HK-2 (cell line): Measurements from ENCODE around the gene PLA2G10.
"Not testable (repeated sequence)": the region's sequence is repeated elsewhere in the genome, so short reads cannot be mapped to it uniquely, and the experiment has no call there.

Experiments used
- DNase-seq: peaks from one replicate; pipeline ENCODE4 v3.0.0-alpha.2; 2018; ENCODE audit not compliant: unreplicated experiment

The PLA2G10 gene

DNA sequence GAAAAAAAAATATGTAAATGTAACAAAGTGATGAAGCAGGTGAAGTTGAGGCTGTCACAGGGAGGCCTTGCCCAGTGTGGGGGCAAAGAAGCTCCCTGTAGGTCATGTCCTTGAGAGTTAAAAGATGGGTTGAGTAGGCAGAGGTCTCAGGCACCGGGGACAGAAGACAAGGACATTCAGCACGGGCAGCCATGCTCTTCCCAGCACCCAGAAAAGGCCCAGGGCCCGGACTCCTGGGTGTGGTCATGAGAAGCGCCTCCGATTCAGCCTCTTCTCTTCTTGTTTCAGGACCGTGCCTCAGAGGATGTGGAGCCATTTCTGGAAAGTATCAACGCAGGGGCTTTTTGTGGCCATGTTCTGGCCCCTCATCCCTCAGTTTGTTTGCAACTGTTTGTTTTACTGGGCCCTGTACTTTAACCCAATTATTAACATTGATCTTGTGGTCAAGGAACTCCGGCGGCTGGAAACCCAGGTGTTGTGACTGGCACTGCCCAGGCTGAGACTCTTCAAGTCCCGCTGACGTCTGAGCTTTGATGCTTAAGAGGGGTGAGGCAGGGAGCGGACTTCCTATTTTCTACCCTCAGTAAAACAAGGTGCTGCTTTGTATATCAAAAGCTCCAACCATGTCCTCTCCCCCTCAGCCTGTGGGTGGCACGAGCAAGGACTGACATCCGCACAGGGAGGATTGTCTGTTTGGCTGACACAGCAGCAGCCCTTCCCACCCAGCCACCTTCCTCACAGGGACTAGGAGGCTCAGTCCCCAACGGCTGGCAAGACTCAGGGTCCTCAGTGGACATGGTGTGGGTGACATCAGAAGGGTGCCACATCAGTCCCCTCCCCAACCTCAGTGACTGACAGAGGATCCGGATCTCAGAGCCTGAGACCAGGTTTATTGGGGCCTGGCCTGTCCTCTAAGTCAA is 26.5 kb downstream of the PLA2G10 start:
- no peak for DNase-seq

DNA sequence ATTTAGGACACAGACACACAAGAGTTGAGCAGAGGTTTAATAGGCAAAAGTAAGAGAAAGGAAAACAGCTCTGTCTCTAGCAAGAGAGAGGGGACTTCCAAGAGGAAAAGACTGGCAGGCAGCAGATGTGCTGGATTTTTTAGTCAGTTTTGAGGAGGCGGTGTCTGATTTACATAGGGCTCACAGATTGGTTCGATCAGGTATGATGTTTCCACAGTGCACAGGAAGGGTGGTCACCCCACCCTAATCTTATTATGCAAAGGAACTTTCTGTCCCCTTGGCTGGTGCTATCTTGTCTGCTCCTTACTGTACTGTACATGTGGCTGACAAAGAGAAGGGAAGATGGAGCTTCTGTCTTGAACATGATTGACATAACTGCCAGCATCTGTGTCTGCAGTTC is 36.0 kb downstream of the PLA2G10 start:
- no peak for DNase-seq

DNA sequence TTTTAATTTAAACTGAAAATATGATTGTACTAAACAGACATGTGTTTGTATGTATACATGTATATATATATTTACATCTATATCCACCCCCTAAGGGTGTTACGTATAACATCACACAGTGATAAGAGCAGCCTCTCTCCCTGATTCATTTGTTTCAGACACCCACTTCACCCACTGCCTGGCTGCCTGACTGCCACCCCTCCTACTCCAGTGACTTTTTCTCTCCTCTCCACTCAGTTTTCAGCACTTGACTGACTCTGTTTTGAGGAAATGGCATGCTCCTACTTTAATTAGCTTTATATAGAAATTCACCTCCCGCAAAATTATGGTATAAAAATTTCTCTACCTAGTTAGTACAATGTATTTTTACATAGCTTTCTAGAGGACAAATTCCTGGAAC is 41.4 kb downstream of the PLA2G10 start:
- DNase-seq, result no peak

DNA sequence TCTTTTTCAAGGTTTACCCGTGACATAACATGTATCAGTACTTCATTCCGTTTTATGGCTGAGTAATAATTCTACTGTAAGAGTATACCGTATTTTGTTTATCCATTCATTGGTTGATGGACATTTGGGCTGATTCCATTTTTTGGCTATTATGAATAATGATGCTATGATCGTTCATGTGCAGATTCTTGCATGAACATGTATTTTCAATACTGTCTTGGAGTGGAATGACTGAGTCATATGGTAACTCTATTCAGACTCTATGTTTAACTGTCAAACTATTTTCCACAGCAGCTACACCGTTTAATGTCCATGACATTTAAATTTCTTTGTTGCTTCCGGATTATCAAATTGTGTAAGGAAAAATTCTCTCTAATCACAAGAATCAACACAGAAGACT is 43.5 kb downstream of the PLA2G10 start:
- DNase-seq, result no peak

DNA sequence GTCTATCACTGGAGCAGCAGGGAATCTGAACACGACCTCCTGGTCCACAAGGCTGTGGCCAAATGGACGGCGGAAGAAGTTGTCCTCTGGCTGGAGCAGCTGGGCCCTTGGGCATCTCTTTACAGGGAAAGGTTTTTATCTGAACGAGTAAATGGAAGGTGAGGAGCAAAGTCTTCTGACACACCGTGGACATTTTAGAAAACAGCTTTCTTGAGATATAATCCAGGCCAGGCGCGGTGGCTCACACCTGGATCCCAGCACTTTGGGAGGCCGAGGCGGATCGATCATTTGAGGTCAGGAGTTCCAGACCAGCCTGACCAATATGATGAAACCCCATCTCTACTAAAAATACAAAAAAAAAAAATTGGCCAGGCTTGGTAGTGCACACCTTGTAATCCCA is 44.3 kb downstream of the PLA2G10 start:
- DNase-seq, result no peak

DNA sequence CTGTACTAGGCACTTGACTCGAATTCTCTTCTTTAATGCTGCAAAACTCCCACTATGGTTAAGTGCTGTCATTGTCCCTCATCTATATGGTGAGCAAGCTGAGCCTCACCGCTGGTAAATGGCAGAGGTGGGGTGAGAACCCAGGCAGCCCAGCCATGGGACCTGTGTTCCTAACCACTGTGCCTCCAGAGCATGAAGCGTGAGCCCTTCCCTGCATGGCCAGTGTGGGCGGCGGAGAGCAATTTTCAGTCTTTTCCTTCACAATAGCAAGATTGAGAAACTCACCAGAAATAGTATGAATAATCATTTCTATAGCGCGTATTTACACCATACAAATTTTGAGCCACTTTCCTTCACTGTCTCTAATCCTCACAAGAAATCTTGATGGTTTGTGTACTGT is 52.2 kb downstream of the PLA2G10 start:
- no peak for DNase-seq

DNA sequence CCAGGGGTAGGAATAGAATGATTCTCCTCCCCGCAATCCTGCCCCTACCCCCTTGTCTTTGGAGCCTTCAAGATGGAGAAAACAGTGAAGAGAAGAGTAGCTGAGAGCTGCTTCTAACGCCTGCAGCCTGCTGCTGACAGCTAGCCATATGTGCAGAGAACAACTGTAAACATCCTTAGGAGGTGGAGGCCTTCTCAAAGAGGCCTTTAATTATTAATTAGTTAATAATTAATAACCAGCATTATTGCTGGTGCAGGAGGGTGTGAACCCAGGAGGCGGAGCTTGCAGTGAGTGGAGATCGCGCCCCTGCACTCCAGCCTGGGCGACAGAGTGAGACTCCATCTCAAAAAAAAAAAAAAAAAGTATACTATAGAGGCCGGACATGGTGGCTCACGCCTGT is 52.9 kb downstream of the PLA2G10 start:
- no peak for DNase-seq

DNA sequence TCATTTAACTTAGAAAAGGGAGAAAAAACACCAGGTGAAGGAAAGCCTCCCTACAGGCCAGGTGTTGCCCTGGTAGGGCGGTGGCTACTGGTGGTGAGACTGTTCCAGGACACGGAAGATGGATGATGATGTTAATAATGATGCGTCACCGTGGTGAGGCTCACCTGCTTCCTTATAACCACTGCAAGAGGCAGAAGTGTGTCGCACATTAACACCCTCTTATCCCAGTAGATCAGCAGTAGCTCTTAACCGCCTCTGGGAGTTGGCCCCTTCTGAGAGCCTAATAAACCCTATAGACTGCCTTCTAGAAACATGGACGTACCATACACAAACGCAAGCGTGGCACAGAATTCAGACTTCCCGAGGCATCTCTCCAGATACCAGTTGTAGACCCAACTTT is 53.6 kb downstream of the PLA2G10 start:
- DNase-seq, result no peak

DNA sequence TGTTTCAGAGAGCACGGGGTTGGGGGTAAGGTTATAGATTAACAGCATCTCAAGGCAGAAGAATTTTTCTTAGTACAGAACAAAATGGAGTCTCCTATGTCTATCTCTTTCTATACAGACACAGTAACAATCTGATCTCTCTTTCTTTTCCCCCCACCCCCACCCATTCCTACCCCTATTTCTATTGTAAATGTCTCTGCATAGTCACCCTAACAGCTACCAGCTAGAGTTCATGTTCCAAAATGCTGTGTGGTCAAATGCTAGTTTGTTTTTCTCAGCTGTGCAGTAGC is 57.2 kb downstream of the PLA2G10 start:
- not testable (repeated sequence) for DNase-seq

DNA sequence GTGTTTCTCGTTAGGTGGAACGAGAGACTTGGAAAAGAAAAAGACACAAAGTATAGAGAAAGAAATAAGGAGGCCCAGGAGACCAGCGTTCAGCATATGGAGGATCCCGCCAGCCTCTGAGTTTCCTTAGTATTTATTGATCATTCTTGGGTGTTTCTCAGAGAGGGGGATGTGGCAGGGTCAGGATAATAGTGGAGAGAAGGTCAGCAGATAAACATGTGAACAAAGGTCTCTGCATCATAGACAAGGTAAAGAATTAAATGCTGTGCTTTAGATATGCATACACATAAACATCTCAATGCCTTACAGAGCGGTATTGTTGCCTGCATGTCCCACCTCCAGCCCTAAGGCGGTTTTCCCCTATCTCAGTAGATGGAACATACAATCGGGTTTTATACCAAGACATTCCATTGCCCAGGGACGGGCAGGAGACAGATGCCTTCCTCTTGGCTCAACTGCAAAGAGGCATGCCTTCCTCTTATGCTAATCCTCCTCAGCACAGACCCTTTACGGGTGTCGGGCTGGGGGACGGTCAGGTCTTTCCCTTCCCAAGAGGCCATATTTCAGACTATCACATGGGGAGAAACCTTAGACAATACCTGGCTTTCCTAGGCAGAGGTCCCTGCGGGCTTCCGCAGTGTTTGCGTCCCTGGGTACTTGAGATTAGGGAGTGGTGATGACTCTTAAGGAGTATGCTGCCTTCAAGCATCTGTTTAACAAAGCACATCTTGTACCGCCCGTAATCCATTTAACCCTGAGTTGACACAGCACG is 57.7 kb downstream of the PLA2G10 start:
- peak; percentile 12 for DNase-seq

DNA sequence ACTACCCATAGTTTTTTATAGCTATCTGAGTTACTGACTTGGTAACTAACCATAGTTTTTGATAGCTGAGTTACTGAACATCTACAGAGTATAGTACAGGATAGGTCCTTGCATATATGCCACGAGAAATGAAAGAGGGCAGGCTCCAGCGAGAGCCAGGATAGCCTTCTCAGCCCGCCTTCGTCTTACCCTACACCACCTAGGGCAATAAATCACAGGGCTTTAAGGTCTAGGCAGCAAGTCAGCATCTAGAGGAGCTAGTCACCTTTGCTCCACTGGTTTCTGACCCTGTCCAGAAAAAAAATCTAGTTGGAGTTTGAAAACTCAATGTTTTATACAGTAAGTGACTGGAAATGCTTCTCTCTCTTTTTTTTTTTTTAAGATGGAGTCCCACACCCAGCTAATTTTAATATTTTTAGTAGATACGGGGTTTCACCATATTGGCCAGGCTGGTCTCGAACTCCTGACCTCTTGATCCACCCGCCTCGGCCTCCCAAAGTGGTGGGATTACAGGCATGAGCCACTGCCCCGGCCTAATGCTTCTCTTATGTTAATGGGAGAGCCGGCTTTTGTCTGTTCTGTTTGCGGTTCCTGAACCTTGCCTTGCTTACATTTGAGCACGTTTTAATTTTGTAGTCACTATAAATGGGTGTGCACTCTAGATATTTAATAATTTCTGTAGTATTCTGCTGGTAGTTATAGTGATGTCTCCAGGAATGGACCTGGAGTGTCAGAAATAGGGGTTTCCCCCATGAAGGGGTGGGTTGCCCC is 58.5 kb downstream of the PLA2G10 start:
- no peak for DNase-seq

DNA sequence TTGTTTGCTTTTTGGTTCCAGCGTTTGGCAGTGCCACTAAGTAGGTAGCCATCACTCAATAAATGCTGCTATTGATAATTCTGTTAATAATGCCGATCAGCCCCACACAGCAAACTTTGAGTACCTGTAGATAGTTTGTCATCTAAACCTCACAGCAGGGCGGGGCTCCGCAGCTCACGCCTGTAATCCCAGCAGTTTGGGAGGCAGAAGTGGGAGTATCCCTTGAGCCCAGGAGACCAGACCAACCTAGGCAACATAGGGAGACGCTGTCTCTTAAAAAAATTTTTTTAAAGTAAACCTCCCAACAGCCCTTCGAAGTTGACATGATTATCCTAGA is 59.8 kb downstream of the PLA2G10 start:
- no peak for DNase-seq

DNA sequence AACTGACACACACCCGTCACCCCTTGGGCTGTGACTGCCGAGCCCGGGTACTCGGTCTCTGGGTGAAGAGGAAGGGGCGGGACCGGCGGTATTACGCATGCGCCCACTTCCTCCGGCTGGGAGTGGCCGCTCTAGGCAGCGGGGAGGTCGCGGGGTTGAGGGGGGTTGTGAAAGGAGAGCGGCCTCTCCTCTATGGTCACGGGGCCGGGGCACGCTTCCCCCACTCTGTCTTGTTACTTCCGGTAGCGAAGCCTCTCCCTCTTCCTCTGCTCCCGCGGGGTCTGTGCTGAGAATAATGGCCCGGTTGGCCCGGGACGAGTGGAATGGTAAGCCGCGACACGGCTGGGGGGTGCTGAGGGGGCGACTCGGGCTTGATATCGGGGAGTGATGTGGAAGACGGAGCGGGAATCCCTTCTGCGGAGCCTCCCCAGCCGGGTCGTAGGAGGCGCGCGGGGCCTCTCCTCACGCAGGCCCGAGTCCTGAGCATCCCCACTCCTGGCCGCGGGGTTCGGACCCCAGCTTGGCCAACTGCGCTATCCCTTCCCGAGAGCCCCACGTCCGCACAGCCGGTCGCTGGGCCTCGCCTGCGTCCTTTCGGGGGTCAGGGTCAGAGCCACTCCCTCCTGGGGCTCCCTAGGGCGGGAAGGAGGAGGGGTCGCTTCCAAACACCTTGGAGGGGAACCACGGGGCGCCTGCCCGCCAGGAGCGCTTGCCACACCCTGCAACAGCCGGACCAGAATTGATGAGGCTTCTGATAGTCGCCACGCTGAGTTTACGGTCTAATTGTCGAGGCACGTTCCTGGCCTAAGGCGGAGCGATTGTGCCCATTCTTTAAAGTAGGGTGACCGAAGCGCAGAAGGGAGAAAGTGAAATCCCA is 61.2 kb downstream of the PLA2G10 start, which contains the start of gene BFAR:
Gene BFAR, plus strand, starts transcription at position 259 of the 877 bp plus-strand sequence. CDS start 11,396 bp downstream, outside the sequence.
- DNase-seq, result peak; percentile 95

DNA sequence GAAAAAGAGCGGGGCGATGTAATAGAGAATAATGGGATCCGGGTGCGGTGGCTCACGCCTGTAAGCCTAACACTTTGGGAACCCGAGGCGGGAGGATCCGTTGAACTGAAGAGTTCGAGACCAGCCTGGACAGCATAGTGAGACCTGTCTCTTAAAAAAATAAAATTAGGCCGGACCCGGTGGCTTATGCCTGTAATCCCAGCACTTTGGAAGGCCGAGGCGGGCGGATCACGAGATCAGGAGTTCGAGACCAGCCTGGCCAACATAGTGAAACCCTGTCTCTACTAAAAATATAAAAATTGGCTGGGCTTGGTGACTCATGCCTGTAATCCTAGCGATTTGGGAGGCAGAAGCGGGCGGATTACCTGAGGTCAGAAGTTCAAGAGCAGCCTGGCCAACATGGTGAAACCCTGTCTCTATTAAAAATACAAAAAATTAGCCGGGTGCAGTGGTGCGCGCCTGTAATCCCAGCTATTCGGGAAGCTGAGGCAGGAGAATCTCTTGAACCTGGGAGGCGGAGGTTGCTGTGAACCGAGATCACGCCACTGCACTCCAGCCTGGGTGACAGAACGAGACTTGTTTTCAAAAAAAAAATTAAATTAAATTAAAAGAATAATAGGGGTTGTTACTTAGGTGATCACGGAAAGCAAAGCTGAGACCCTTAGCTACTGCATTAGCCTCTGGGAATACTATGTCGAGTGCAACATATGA is 63.3 kb downstream of the PLA2G10 start:
- not testable (repeated sequence) for DNase-seq

DNA sequence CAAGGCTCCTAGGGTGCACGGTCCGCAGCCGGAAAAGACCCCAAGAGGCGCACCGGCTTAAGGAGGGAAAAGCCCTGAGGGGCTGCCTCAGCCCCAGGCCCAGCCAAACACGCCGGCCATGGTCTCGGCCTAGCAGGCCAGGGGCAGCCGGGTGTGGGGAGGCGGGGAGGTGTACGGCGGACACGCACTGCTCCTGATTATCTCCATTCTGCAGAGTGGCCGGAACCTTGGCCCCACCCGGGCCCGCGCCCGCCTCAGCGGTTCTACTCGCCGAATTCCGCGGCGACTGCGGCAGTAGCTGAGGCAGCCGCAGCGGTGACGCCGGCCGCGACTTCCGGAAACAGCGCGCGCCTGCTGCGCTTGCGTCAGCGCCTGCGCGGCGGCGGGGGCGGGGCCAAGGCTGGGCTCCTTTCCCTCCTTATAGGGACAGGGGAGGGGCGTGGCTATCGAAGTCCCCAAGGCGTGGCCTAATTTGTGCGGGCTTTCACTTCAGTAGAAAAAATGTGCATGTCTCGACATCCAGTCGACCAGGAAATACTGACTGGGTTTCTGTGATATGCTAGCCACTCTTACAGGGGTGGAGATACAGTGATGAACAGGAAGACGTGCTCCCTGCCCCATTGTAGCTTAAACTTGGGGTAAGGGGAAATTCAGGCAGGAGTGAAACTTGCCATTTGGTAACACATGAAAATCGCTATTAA is 64.0 kb downstream of the PLA2G10 start, which contains the start of gene PARN:
Gene PARN, minus strand, starts transcription at position 342 of the 701 bp plus-strand sequence. Its CDS starts 135 bp downstream, at position 207.
- peak; percentile 91 for DNase-seq

DNA sequence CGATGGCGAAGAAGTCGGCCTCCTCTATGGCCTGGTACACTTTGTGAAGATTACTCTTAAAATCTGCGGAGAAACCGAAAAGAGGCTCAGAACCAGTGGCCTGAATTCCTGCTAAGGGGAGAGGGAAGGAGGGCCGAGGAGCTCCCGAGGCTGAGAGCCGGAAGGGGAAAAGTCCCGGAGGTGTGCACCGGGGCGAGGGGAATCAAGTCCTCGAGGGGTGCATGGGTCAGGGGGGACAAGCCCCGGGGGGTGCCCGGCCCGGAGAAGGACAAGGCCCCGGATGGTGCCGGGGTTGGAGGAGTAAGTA is 64.5 kb downstream of the PLA2G10 start:
- peak; percentile 19 for DNase-seq

DNA sequence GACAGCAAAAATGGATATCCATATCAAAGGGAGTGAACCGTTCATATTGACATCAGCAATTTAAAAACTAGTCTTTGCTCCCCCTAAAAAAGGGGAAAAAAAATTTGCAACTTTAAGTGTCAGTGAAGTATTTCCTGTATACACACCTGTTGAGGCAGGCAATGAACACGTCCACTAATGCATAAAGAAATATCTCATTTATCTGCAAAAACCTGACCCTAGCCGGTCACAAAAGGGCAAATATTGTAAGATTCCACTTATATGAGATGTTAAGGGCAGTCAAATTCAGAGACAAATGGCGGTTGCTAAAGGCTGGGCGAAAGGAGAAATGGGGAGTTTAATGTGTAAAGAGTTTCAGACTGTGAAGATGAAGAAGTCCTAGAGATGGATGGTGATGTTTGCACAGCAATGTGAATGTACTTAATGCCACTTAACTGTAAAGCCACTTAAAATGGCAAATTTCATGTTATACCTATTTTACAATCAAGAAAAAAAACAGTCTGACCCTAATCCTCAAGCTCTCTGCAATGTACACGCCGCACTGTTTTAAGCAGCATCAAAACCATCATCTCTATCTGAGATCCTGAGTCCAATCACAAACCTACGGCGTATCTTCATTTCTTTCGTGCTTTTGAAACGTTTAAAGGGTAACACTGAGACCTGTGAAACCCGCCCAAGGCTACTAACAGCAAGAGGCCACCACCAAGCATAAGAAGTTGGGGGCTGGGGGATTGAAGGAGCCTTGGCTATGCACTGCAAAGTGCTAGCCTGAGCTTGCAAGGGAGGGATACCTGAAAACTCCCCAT is 65.1 kb downstream of the PLA2G10 start:
- DNase-seq, result no peak

DNA sequence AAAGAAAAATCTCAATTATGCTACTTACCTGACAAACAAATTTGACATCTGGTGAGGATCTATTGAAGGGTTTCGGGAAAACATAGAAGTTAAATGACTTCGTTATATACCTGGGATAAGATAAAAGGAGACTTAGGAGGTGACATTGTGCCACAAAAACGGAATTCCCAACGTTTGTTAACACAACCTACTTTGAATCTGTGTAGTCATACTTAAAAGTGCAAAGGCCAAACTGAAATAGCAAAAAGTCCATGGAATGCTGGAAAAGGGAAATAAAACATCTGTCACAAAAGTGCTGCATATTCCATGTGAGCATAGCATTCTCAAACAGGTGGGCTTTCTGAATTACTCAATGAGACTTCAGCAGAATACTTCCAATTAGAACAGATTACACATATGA is 67.0 kb downstream of the PLA2G10 start:
- DNase-seq, result no peak
